ENCODE measurements around the gene ELP4.

DNA sequence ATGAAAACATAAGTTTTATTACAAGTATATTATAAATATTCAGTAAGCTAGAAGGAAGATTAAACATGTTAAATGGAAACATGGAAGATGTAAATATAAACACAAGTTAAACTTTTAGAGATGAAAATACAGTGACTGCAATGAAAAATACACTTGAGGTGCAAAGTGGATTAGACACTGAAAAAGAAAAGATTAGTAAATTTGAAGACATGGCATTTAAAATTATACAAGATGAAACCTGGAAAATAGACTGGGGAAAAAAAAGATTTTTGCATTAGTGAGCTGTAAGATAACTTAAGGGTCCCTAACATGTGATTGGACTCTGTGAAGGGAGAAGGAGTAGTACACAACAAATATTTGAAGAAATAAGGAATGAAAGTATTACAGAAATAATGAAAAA lies 33.3 kb downstream of the ELP4 start:
- TF ChIP-seq, protein P1, sequence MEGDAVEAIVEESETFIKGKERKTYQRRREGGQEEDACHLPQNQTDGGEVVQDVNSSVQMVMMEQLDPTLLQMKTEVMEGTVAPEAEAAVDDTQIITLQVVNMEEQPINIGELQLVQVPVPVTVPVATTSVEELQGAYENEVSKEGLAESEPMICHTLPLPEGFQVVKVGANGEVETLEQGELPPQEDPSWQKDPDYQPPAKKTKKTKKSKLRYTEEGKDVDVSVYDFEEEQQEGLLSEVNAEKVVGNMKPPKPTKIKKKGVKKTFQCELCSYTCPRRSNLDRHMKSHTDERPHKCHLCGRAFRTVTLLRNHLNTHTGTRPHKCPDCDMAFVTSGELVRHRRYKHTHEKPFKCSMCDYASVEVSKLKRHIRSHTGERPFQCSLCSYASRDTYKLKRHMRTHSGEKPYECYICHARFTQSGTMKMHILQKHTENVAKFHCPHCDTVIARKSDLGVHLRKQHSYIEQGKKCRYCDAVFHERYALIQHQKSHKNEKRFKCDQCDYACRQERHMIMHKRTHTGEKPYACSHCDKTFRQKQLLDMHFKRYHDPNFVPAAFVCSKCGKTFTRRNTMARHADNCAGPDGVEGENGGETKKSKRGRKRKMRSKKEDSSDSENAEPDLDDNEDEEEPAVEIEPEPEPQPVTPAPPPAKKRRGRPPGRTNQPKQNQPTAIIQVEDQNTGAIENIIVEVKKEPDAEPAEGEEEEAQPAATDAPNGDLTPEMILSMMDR (conservative IDR thresholded peaks at IDR 0.05) = no peak
- TF ChIP-seq ZFX (IDR thresholded peaks at IDR 0.05) = no peak
